Activated gamma-delta T cell treated with Interleukin-2 at 50 U/mL for 16 hours (primary cell): ENCODE data around the gene SPRED2.

ENCODE experiments used
- DNase-seq: peaks from one replicate; pipeline ENCODE4 v3.0.0-alpha.2; 2020

The SPRED2 gene, protein sequence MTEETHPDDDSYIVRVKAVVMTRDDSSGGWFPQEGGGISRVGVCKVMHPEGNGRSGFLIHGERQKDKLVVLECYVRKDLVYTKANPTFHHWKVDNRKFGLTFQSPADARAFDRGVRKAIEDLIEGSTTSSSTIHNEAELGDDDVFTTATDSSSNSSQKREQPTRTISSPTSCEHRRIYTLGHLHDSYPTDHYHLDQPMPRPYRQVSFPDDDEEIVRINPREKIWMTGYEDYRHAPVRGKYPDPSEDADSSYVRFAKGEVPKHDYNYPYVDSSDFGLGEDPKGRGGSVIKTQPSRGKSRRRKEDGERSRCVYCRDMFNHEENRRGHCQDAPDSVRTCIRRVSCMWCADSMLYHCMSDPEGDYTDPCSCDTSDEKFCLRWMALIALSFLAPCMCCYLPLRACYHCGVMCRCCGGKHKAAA

DNA sequence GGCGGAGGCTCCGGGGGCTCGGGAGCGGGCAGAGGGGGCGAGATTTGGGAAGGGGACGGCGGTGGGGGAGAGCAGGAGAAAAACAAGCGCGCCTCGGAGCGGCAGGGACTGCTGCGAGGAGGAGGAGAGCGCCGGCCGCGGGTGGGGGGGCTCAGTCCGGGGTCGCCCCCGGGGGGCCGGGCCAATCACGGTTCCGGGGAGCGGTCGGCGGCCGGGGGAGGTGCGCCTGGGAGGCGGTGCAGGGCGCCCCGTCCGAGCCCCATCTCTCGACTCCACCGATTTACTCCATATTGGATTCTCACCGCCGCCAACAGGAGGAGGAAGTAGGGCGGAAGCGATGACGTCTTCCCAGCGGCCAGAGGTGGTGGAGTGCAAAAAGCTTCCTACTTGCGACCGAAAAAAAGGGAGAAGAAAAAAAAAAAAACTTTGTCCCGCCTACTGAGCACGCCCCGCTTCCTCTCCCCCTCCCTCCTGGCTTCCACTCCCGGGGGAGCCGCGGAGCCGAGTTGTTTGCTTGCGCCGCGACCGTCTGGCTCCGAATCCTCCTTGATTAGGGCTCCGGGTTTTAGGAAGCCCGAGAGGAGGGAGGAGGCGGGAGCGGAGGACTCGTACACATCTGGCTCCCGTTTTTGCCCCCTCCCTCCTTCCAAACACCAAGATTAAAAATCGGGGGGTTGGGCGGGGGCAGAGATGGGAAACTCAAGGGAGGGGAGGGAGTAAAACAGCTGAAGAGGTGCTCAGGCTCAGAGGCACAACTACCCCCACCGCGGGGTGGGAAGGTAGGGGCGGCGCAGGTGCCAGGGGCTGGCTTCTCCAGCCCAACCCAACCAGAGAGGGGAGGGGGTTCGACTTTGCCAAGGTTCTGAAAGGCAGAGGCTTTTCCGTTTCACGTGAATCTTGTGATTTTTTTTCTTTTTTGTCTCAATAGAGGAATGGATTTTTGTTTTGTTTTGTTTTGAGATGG, at the start of gene SPRED2:
Gene SPRED2 (minus strand): TSS at position 373 of the 964 bp plus-strand sequence. CDS start 612 bp downstream, outside the sequence.
- DNase-seq = peak; percentile 57

GRCh38 chr2:65481961-65482360, 49.6 kb upstream of the SPRED2 start:
- DNase-seq = no peak

- DNase-seq = no peak
Measured at GRCh38 chr2:65479524-65479923, 47.1 kb upstream of the SPRED2 start.

GRCh38 chr2:65478498-65479135, 46.2 kb upstream of the SPRED2 start:
- no peak for DNase-seq

DNA sequence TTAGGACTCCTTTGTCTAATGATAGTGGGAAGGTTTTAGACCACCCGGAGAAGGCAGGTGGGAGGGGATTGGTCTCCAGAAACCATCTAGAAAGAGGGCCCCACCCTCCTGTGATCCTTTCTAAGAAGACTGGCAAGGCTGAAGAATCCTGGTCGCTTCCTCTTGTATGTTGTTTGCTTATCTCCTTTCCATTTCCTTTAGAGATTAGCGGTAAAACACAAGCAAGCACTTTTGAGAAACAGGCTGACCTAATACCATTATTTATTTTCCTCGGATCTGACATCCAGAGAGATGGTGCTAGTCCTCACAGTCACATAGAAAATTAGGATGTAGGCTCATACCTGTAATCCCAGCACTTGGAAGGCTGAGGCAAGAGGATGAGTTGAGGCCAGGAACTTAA, 45.2 kb upstream of the SPRED2 start:
- no peak for DNase-seq

DNA sequence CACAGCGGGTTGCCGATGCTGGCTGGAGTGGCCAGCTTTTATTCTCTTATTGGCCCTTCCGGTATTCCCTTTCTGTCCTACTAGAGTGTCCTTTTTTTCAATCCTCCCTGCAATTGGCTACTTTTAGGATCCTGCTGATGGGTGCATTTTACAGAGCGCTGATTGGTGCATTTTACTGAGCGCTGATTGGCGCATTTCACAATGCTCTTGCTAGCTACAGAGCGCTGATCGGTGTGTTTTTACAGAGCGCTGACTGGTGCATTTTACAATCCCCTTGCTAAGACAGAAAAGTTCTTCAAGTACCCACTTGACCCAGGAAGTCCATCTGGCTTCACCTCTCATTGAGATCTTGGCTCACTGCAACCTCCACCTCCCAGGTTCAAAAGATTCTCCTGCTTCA, 44.4 kb upstream of the SPRED2 start:
- DNase-seq = no peak

- DNase-seq = no peak
Measured at GRCh38 chr2:65475000-65475399, 42.6 kb upstream of the SPRED2 start.

DNA sequence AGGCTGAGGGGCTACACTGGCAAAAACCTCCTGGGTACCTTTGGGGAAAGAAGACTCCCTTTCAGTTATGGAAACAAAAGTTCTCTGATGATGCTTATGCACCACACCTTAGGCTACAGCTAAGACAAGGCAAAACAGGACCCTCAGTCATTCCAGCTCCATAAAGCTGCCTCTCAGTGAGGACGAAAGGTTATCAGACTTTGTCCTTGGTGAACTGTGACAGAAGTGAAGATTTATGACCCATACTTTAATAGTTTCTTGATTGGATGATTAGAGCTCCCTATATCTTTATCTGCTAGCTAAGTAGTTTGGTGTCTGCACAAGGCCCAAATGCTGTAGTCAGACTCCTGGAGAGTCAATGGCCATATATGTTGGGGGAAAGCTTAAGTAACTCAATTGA, 40.6 kb upstream of the SPRED2 start:
- no peak for DNase-seq

DNA sequence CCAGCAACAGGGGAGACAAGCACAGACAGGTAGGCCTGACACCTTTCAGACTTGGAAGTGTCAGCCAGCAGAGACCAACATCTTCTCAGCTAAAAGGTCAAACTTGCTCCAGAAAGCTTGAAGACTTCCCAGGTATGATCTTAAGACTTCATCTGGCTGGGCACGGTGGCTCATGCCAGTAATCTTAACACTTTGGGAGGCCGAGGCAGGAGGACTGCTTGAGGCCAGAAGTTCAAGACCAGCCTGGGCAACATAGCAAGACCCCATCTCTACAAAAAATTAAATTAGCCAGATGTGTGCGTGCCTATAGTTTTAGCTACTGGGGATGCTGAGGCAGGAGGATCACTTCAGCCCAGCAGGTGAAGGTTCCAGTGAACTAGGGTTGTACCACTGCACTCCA, 39.0 kb upstream of the SPRED2 start:
- DNase-seq = no peak

DNA sequence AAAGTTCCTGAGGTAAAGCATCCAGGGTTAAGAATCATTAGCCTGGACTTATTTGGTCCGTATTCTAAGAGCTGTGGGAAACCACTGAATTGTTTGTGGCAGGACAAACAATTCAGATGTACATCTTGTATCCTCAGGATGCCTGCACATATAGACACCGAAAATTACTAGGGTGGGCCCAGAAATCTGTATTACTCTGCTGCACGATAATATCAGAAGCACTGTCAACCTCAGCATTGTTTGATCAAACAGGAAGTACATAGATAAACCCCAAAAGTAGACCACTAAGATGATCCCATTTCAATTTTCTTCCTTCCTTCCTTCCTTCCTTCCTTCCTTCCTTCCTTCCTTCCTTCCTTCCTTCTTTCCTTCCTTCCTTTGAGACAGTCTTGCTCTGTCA, 34.2 kb upstream of the SPRED2 start:
- no peak for DNase-seq

DNA sequence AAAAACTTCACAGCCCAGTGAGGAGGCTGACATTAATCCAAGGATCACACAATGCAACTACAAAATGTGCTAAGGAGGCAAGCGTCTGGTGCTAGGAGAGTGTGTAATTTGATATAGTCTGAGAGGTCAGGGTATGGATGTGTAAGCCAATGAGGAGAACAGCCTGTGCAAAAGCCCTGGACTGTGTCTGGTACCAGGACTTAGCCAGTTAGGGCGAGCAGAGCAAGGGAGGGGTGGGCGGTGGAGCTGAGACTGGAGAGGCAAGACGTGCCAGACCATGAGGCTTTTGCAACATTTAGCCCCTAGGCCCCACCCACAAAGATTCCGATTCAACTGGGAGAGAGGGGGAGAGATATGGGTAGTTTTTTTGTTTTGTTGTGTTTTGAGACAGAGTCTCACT, 33.5 kb upstream of the SPRED2 start:
- DNase-seq = no peak

- no peak for DNase-seq
Measured at GRCh38 chr2:65465124-65465523, 32.7 kb upstream of the SPRED2 start.

GRCh38 chr2:65464604-65465003, 32.2 kb upstream of the SPRED2 start:
- no peak for DNase-seq

DNA sequence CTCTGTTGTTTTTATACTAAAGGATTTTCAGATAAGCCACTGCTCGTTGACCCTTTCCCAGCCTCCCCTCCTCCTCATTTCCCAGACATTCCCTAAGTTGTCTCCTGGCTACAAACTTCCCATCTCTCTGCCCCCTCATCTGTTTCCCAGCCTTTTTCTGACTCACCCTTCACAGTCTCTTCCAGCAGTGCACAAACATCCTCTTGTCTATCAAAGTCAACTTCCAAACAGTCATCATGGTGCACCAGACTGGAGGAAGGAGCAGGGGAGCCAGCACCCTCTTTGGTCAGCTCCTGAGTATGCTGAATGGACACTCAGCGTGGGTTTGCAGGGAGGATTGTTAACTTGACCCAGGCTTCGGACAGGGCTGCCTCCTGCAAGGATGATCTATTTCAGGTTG, 26.6 kb upstream of the SPRED2 start:
- no peak for DNase-seq

DNA sequence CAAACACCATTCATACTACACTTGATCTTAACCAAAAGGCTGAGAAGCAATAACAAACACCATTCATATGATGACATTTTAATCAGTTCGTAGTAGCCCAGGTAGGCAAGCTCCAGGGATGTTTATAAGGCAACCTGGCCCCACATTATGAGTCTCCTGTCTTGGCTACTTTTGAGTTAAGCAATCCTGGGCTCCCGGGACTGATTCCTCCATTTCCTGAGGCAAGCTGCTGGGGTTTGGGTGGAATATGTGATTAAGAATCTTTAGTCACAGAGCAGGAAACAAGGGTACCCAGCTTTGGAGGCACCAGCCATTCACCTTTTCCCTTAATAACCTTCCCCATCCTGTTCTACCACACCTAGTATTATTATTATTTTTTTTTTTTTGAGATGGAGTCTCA, 24.5 kb upstream of the SPRED2 start:
- no peak for DNase-seq

- no peak for DNase-seq
Measured at GRCh38 chr2:65456064-65456463, 23.7 kb upstream of the SPRED2 start.

DNA sequence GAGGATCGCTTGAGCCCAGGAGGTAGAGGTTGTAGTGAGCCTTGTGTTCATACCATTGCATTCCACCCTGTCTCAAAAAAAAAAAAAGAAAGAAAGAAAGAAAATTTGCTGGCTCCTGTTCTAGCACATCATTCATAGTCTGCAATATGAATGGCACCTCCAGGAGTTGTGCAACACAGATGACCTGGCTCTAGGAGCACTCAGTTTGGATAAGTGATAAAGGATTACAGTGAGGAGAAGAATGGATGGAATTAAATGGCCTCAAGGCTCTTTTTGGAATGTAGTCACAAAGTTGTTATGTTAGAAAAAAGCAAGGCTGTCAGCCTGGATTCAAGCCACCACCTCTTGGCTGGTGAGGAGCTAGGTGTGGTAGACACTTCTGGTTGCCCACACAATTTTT, 21.5 kb upstream of the SPRED2 start:
- no peak for DNase-seq

DNA sequence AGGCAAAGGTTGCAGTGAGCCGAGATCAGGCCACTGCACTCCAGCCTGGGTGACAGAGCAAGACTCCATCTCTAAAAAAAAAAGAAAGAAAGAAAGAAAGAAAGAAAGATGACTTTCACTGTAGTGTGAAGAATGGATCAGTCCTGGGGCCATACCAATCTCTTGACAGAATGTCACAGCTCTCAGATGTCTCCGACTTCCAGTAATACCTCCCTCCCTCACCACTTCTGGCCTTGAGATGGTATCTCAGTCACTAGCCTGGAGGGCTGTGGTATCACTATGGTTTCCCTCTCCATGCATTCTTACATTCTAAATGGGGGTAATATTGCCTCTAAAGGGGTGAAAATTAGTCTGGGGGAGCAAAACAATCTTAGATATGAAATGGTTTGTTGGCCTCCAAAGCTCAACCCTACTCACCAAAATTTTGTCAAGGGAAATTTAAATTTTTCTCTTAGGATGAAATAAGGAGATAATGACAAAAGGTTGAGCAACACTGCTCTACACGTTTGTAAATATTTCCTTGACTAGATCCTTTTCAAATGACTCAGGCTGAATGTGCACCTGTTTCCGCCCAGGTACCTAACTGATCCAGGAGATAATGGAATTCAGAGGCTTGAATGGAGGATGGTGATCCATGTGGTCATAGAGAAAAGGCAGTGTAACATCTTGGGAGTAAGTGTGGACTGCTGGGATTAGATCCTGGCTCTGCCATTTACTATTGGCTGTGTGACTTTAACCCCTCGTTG, 19.9 kb upstream of the SPRED2 start:
- no peak for DNase-seq

GRCh38 chr2:65450810-65451209, 18.4 kb upstream of the SPRED2 start:
- no peak for DNase-seq

GRCh38 chr2:65450393-65450792, 18.0 kb upstream of the SPRED2 start:
- DNase-seq = no peak

DNA sequence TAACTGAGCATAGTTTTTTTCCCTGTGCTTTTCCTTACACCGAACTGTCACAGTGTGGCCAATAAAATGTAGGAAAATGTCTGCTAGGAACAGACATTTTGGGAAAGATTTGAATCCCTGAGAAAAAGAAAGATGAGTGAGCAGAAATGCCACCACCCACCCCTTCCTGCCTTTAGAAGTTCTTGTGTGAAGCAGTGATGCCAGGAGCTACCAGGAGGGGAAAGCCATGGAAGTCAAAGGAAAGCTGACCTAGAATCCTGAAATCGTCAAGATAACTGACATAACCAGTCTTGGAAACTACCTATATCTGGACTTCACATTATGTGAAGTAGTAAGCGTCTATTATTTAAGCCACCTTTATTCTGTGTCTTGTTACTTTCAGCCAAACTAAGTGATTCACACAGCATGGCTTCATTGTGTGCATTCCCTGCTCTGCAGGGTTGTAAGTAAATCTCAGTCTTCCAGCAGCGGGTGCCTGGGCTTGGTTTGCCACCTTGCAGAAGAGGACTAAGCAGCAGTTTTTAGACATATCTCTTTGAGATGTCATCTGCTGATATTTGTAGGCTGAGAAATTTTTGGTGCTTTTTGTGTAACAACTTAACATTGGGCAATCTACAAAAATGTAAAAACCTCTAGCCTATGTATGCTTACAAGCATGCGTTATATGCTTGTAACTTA, 11.2 kb upstream of the SPRED2 start:
- DNase-seq = no peak

- DNase-seq = no peak
Measured at GRCh38 chr2:65442420-65443020, 10.1 kb upstream of the SPRED2 start.
